ENCODE data around the gene ZFAND3. TPM values are rescaled to one million over a fixed set of nuclear protein-coding genes. Genes with fewer than 3 reads are reported as not detected.
"Not testable (repeated sequence)": the region's sequence is repeated elsewhere in the genome, so short reads cannot be mapped to it uniquely, and the experiment has no call there.

Gene ZFAND3
- total RNA-seq, 2 experiments from 2014 or later = 32.3 to 37.9 TPM

- peaks cover 11% of the 10 kb centered on the region for H3K36me3 Mint-ChIP-seq (ENCODE audit: low read depth)
- no peak for TF ChIP-seq CTCF (IDR thresholded peaks at IDR 0.05)
- DNase-seq (no peak), ATAC-seq (no peak)
- no peaks in the 10 kb centered on the region for H3K9me3 Mint-ChIP-seq
- no peak overlapping the region for H3K27ac Mint-ChIP-seq
- no peaks in the 10 kb centered on the region for H3K27me3 Mint-ChIP-seq
- no peak overlapping the region for H3K4me3 Mint-ChIP-seq
- H3K4me1 Mint-ChIP-seq (ENCODE audit: low read depth) = peaks cover 15% of the 10 kb centered on the region
- CTCF ChIA-PET = no interaction called here
- POLR2A ChIA-PET = no interaction called here
- intact Hi-C loops (cut with micrococcal nuclease) = no loop called here
Observed at GRCh38 chr6:38115626-38116008, 296.1 kb downstream of the ZFAND3 start.

GRCh38 chr6:38116248-38116647, 296.7 kb downstream of the ZFAND3 start:
- H3K27me3 Mint-ChIP-seq = no peaks in the 10 kb centered on the region
- POLR2A ChIA-PET = no interaction called here

GRCh38 chr6:38117281-38117680, 297.8 kb downstream of the ZFAND3 start:
- Mint-ChIP-seq H3K4me1 (ENCODE audit: low read depth) (peaks cover 11% of the 10 kb centered on the region), H3K27me3 (no peaks in the 10 kb centered on the region), H3K36me3 (ENCODE audit: low read depth) (peaks cover 24% of the 10 kb centered on the region), H3K9me3 (no peaks in the 10 kb centered on the region), H3K4me3 (no peak overlapping the region), H3K27ac (no peak overlapping the region)
- no peak for ATAC-seq
- intact Hi-C loops (cut with micrococcal nuclease) = no loop called here
- no peak for TF ChIP-seq CTCF (IDR thresholded peaks at IDR 0.05)
- ChIA-PET POLR2A (interaction anchor here (0.6 to 1.2 kb wide), 3 partner anchors 13 to 68 kb away, joined by 3 to 5 read pairs (median 4); no protein-coding TSS in a partner anchor), CTCF (interaction anchor here (0.9 kb wide), 1 partner anchor 23 kb away, joined by 3 read pairs; no protein-coding TSS in a partner anchor)
- no peak for DNase-seq

More at GRCh38 chr6:38116248-38116647, 296.7 kb downstream of the ZFAND3 start:
- H3K4me1 Mint-ChIP-seq (ENCODE audit: low read depth) = peaks cover 13% of the 10 kb centered on the region
- ATAC-seq = no peak
- CTCF ChIA-PET = no interaction called here
- DNase-seq = no peak
- no peaks in the 10 kb centered on the region for H3K9me3 Mint-ChIP-seq
- H3K4me3 Mint-ChIP-seq = no peak overlapping the region
- intact Hi-C loops (cut with micrococcal nuclease) = no loop called here
- no peak overlapping the region for H3K27ac Mint-ChIP-seq
- H3K36me3 Mint-ChIP-seq (ENCODE audit: low read depth) = peaks cover 16% of the 10 kb centered on the region
- no peak for TF ChIP-seq CTCF (IDR thresholded peaks at IDR 0.05)

GRCh38 chr6:38118791-38119365, 299.4 kb downstream of the ZFAND3 start:
- Mint-ChIP-seq H3K27me3 (no peaks in the 10 kb centered on the region), H3K4me1 (ENCODE audit: low read depth) (peaks cover 6% of the 10 kb centered on the region), H3K27ac (no peak overlapping the region), H3K36me3 (ENCODE audit: low read depth) (peaks cover 38% of the 10 kb centered on the region), H3K4me3 (no peak overlapping the region), H3K9me3 (no peaks in the 10 kb centered on the region)
- ChIA-PET POLR2A (no interaction called here), CTCF (no interaction called here)
- DNase-seq = no peak
- no peak for ATAC-seq
- intact Hi-C loops (cut with micrococcal nuclease) = no loop called here
- no peak for TF ChIP-seq CTCF (IDR thresholded peaks at IDR 0.05)

- ChIA-PET CTCF (no interaction called here), POLR2A (no interaction called here)
- no peaks in the 10 kb centered on the region for H3K9me3 Mint-ChIP-seq
- peaks cover 38% of the 10 kb centered on the region for H3K36me3 Mint-ChIP-seq (ENCODE audit: low read depth)
- intact Hi-C loops (cut with micrococcal nuclease) = no loop called here
- no peak for ATAC-seq
- H3K27ac Mint-ChIP-seq = no peak overlapping the region
- H3K27me3 Mint-ChIP-seq = no peaks in the 10 kb centered on the region
- H3K4me1 Mint-ChIP-seq (ENCODE audit: low read depth) = peaks cover 6% of the 10 kb centered on the region
- DNase-seq = no peak
- no peak overlapping the region for H3K4me3 Mint-ChIP-seq
- no peak for TF ChIP-seq CTCF (IDR thresholded peaks at IDR 0.05)
Observed at GRCh38 chr6:38119516-38119915, 300.0 kb downstream of the ZFAND3 start.

- DNase-seq; POLR2A ChIA-PET; intact Hi-C loops (cut with micrococcal nuclease); H3K9me3 Mint-ChIP-seq; H3K27me3 Mint-ChIP-seq; H3K4me3 Mint-ChIP-seq; H3K4me1 Mint-ChIP-seq (ENCODE audit: low read depth); H3K27ac Mint-ChIP-seq; CTCF ChIA-PET; ATAC-seq: not testable (repeated sequence)
- peaks cover 45% of the 10 kb centered on the region for H3K36me3 Mint-ChIP-seq (ENCODE audit: low read depth)
Observed at GRCh38 chr6:38124224-38124926, 304.8 kb downstream of the ZFAND3 start.

All from activated CD8-positive, alpha-beta T cell treated with anti-CD3 and anti-CD28 coated beads for 36 hours (primary cell).